Stomach (tissue), 9 donors: Measurements from ENCODE around the gene ACSF3. TPM values are rescaled to one million over a fixed set of nuclear protein-coding genes. Genes with fewer than 3 reads are reported as not detected.

Experiments
- DNase-seq, 2 donors: peaks; one replicate each; pipeline versions ENCODE4 v3.0.0 to v3.0.0-alpha.2; 2013 to 2019
- H3K27ac ChIP-seq, 5 donors: fragments of 200-600 bp in 4 of 5; sonication (generic) in 4 of 5; one replicate each; pipeline ENCODE4 v1.5.1; 2013 to 2019; ENCODE audit warnings: mild to moderate bottlenecking in 1 of 5, moderate library complexity in 1 of 5
- H3K27me3 ChIP-seq, 3 donors: fragments of 200-600 bp; sonication (generic); one replicate each; pipeline ENCODE4 v1.5.1; 2017 to 2019; ENCODE audit warnings: mixed run types in 1 of 3
- H3K36me3 ChIP-seq, 4 donors: fragments of 200-600 bp; sonication (generic); 1 replicate in 3 of 4; 2 replicates in 1 of 4; pipeline ENCODE4 v1.5.1; 2016 to 2019
- H3K4me1 ChIP-seq, 4 donors: fragments of 200-600 bp; sonication (generic); one replicate each; pipeline ENCODE4 v1.5.1; 2016 to 2019
- H3K4me3 ChIP-seq, 4 donors: fragments of 200-600 bp; sonication (generic) in 3 of 4; one replicate each; pipeline ENCODE4 v1.5.1; 2016 to 2019; ENCODE audit warnings: mild to moderate bottlenecking in 1 of 4
- H3K9me3 ChIP-seq, 4 donors: fragments of 200-600 bp; sonication (generic); one replicate each; pipeline ENCODE4 v1.5.1; 2016 to 2019
- CTCF ChIP-seq, 7 experiments: fragments of 450-650 bp in 4 of 7; fragments of 200-600 bp in 3 of 7; sonication (generic) in 3 of 7; IDR thresholded peaks; one replicate each; pipeline ENCODE4 v1.5.1; 2016 to 2019; ENCODE audit warnings: antibody characterized with exemption in 7 of 7, control low read depth in 2 of 7, mild to moderate bottlenecking in 1 of 7
- EP300 ChIP-seq: sonication (generic); formaldehyde crosslinking; IDR thresholded peaks from one replicate; pipeline ENCODE4 v1.6.1; 2017; ENCODE audit warnings: antibody characterized with exemption
- POLR2A ChIP-seq, 4 donors: fragments of 450-650 bp; IDR thresholded peaks; one replicate each; pipeline ENCODE4 v1.6.1; 2016; ENCODE audit warnings: antibody characterized with exemption in 4 of 4, control low read depth in 2 of 4, mild to moderate bottlenecking in 1 of 4, moderate library complexity in 1 of 4
- POLR2AphosphoS5 ChIP-seq, 3 donors: sonication (generic); formaldehyde crosslinking; IDR thresholded peaks; one replicate each; pipeline ENCODE4 v1.6.1; 2016; ENCODE audit warnings: antibody characterized with exemption in 3 of 3
- WGBS, 5 donors: extraction: QIAGEN DNeasy Blood & Tissue Kit in 3 of 5; methylation state at CpG; one replicate each; pipeline versions ENCODE4 v1.1.5 to v1.1.7; 2013 to 2018; 5-methylcytosine and 5-hydroxymethylcytosine counted together
- intact Hi-C: fragments of 100-400 bp; cut with DNase I; formaldehyde crosslinking; loops from one replicate; pipeline ENCODE4 v1.15.1; 2023; ENCODE audit warnings: low total_unique reads
- polyA plus RNA-seq, 3 donors: library from polyadenylated mRNA; stranded (reverse); fragments of 200-250 nt; gene quantifications; one replicate each; pipeline ENCODE4 v1.2.3, GENCODE V29; 2013
- total RNA-seq, 5 donors: library from RNA; depleted of rRNA; stranded (reverse); fragments of >200 nt; gene quantifications; one replicate each; pipeline versions ENCODE4 v1.1.0 to v1.2.3, GENCODE V29; 2014 to 2016
- donor health status: healthy with polysubstance abuse.
- donor health status: Bipolar disorder and iron deficiency.
- donor health status: healthy.

The ACSF3 gene
- total and polyA plus RNA-seq, 8 donors: 16.9 to 265 (median 30.7) TPM

- H3K27me3 ChIP-seq: peaks cover 0 to 96% (median 47%) of the 10 kb centered on the region in 3 donors
- H3K9me3 ChIP-seq: no peaks in the 10 kb centered on the region
- 6 to 9% (median 8%) methylated on average over 22 to 34 of the region's 34 CpGs for WGBS, 5 donors
- H3K4me1 ChIP-seq: peaks cover 23 to 32% (median 29%) of the 10 kb centered on the region in 4 donors
- peak overlapping the region; percentile 27 to 48 (median 31) for H3K4me3 ChIP-seq
- no peaks in the 10 kb centered on the region for H3K36me3 ChIP-seq
- H3K27ac ChIP-seq: no peak overlapping the region
- DNase-seq: peak; percentile 64 to 76
- intact Hi-C loops: loop anchor here (10.0 kb wide), 1 partner anchor 436 kb away; no protein-coding TSS in a partner anchor
- no peak for TF ChIP-seq CTCF (IDR thresholded peaks at IDR 0.05)
- TF ChIP-seq POLR2A (IDR thresholded peaks at IDR 0.05): no peak
- TF ChIP-seq POLR2AphosphoS5 (IDR thresholded peaks at IDR 0.05): no peak
- no peak for TF ChIP-seq EP300
Measured at GRCh38 chr16:89170346-89171215, 76.9 kb downstream of the ACSF3 start.

- intact Hi-C loops: loop anchor here (10.0 kb wide), 1 partner anchor 437 kb away; no protein-coding TSS in a partner anchor
- WGBS, 5 donors: 3 to 8% (median 5%) methylated on average over 19 to 74 of the region's 74 CpGs
- Histone ChIP-seq H3K27ac (no peak within 1 kb of the TSS), H3K27me3 (peaks cover 0 to 100% (median 46%) of the 10 kb centered on the region in 3 donors), H3K36me3 (no peaks in the 10 kb centered on the region), H3K9me3 (no peaks in the 10 kb centered on the region), H3K4me1 (peaks cover 23 to 32% (median 29%) of the 10 kb centered on the region in 4 donors), H3K4me3 (peak within 1 kb of the TSS; percentile 27 to 48 (median 31))
- peak; percentile 97 to 98 for DNase-seq
- no peak for TF ChIP-seq POLR2AphosphoS5 (IDR thresholded peaks at IDR 0.05)
- TF ChIP-seq CTCF (IDR thresholded peaks at IDR 0.05): no peak
- no peak for TF ChIP-seq POLR2A (IDR thresholded peaks at IDR 0.05)
- no peak for TF ChIP-seq EP300
Measured at GRCh38 chr16:89171216-89172170, 77.8 kb downstream of the ACSF3 start, which contains the start of gene CDH15. Gene CDH15, plus strand, starts transcription at chr16:89171748. Its CDS starts 84 bp downstream, at chr16:89171832.

GRCh38 chr16:89172171-89172527, 78.5 kb downstream of the ACSF3 start:
- TF ChIP-seq POLR2A (IDR thresholded peaks at IDR 0.05) (no peak), POLR2AphosphoS5 (IDR thresholded peaks at IDR 0.05) (no peak), EP300 (no peak), CTCF (IDR thresholded peaks at IDR 0.05) (no peak)
- H3K4me3 ChIP-seq: no peak overlapping the region
- no peak overlapping the region for H3K27ac ChIP-seq
- H3K9me3 ChIP-seq: no peaks in the 10 kb centered on the region
- peaks cover 0 to 100% (median 40%) of the 10 kb centered on the region in 3 donors for H3K27me3 ChIP-seq
- intact Hi-C loops: loop anchor here (10.0 kb wide), 1 partner anchor 437 kb away; no protein-coding TSS in a partner anchor
- 65 to 93% (median 75%) methylated on average over 3 to 11 of the region's 11 CpGs for WGBS, 5 donors
- peaks cover 22 to 29% (median 26%) of the 10 kb centered on the region in 4 donors for H3K4me1 ChIP-seq
- H3K36me3 ChIP-seq: no peaks in the 10 kb centered on the region
- DNase-seq: no peak
